Nucleus accumbens (tissue), 56 donors: Measurements from ENCODE around the gene TMED8.
"Not testable (repeated sequence)": the region's sequence is repeated elsewhere in the genome, so short reads cannot be mapped to it uniquely, and the experiment has no call there.

Experiments
- DNase-seq, 56 donors: peaks; one replicate each; lab custom pipeline; 2025; lab: John Stamatoyannopoulos, UW

Gene TMED8

DNA sequence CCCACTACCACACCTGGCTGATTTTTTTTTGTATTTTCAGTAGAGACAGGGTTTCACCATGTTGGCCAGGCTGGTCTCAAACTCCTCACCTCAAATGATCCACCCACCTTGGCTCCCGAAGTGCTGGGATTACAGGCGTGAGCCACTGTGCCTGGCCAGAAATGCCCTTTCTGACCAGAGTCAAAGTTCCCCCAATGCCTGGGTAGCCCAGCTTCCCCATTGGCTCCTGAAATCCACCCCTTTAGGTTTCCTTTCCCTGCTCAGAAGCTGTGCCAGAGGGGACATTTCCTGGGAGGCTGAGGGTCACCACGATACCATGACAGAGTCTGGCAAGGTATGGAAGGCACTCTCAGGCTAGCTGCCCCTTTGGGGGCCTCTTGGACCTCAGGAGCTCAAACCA is 52.6 kb downstream of the TMED8 start:
- no peak for DNase-seq

DNA sequence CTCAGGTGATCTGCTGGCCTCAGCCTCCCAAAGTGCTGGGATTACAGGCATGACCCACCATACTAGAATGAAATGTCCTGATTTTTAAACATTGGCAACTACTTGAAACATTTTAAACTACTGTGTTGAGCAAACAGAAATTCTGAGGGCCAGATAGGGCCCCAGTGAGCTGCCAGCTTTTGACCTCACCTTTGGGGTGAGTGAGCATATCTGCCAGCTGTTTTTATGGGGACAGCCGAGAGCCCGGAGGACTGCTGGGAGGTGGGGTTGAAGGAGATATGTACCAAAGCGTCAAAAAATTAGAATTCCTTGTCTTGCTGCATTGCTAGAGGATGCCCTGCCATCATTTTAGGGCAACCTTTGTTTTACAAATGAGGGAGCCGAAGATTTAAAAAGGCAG is 53.3 kb downstream of the TMED8 start:
- DNase-seq, result no peak

DNA sequence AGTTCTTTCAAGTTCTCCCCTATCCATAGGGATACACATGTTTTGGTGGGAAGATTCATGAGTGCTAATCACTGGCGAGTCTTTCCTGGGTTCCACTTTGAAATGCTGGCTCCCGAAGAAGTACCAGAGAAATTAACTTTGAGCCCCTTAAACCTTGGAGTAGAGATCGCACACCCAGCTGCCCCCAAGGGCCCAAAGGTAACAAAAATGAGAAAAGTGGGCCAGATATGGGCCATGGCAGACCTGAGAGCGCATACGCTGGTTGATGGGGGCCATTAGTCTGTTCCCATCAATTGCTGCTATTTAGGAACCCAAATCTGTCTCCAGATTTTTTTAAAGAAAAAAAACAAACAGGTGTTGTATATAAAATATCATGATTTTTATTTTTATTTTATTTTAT is 53.9 kb downstream of the TMED8 start:
- DNase-seq, result no peak

DNA sequence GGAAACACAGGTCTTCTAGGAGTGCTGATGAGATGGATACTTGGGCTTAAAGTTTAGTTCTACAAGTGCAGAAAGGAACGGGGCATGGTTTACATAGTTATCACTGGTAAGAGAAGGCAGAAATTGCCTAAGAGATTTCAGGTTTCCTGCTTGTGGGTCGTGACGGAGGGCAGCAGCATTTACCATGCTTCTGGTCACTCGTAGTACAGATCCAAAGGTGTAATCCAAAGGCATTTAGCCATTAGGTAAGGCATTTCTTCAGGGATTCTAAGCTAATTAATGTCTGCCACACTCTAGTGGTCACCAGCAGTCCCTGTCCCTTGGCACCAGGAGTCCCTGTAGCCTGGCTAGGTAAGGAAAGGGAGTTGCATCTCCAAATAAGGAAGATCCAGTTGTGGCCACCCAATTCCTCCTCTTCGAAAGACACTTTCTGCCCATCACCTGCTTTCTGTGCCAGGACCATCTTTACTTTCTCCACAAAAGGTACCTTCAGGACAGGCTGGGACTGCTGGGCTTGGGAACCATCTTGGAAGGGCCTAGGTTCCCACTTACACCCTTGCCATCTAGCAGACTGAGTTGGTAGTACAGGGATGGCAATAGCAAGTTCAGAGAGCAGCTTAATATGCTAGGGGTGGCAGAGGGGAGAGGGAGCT is 54.5 kb downstream of the TMED8 start:
- no peak for DNase-seq

DNA sequence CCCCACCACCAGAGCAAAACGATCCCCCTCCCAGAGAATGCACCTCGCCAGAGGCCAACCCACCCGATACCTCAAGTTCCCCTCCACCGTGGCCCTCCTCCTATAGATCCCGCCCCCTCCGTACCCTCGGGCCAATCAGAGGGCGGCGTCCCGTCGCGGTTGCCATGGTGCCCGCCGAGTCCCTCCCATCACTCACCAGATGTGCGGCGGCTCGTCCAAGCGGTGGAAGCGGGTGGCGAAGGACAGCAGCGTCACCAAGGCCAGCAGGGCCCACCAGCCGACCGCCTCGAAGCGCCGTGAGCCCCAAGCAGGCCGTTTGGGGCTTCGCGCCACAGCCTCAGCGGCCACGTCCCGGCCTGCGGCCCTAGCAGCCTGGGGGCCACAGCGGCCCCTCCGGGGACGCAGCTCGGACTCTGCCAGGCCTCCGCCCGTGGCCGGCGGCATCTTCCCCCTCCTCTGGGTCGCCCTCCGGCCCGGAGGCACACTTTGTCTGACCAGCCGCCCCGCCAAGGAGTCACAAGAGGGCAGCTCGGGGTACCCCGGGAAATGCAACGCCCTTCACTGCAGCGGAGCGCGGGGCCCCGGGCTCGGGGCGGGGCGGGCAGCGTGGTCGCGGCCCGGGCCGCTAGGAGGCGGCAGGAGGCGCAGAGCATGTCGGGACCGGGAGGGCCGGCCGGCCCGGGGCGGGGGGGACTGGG is 56.5 kb downstream of the TMED8 start, which contains the start of gene POMT2:
Gene POMT2 (minus strand): TSS at position 646 of the 698 bp plus-strand sequence. CDS start 202 bp downstream, at position 444.
- DNase-seq, result peak; percentile 44 to 96 (median 90)

DNA sequence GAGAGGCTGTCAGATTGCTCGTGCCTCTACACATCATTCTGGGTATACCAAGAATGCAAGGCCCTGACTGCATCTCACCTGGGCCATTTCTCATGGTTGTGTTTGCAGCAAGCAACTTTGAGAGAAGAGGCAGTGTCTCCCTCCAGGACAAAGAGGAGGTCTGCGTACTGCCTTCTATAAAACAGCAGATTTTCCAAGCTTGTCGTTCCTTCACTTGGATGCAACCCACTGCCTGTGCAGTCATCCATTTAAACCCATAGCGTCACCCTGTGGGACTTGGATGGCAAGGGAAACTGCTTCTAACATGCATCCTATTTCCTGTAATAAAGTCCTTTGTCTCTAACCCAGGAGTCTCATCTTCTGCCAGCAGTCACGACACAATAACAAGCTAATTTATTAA is 57.5 kb downstream of the TMED8 start:
- peak in 7 of 56 donors; percentile 7 to 47 (median 26) for DNase-seq

DNA sequence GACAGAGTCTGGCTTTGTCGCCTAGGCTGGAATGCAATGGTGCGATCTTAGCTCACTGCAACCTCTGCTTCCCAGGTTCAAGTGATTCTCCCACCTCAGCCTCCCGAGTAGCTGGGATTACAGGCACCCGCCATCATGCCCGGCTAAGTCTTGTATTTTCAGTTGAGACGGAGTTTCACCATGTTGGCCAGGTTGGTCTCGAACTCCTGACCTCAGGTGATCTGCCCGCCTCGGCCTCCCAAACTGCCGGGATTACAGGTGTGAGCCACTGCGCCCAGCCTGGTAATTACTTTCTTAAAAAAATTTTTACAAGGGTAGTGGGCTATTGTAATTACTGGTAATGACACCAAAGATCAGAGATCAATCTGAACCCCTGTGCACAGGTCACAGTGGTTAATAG is 58.1 kb downstream of the TMED8 start:
- not testable (repeated sequence) for DNase-seq

DNA sequence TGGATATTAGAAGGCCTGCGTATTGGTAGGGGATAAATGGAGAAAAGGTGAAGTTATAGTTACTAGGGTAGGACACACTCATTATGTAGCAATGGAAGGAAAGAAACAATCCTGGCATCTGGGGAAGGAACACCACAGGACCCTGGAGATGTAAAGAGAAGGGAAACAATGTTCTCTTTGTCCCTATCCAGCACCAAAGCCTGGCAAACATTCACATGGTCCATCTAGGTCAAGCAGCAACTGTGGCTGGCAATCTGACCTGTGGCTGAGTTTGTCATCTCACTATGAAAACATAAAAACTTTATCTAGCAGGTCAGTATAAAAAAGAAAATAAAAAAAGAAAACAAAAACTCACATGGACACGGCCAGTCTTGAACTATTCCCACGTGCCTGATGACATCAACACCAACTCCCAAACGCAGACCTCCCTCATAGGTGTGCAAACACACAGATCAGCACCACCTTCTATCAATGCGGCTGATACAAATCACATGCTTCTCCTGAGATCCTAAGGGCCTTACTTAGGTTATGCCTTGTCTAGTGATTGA is 58.8 kb downstream of the TMED8 start:
- peak in 20 of 56 donors; percentile 10 to 72 (median 28) for DNase-seq

DNA sequence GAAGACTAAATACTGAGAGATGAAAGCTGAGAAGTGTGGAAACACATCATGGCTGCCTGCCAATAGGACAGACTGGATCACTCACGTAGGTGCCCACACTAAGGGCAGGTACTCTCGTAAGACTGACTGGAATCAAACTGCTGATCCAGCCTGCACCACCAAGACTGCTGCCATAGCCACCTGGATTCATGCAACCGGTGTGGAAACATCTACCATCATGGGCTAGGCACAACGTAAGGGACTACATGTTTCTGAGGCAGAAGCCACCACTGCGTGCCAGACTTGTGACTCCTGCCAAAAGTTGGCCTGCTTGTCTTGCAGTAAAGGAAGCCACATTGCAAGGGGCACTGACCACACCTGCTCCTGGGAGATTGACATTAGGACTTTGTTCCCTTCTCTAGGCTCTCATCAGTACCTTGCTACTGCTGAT is 60.0 kb downstream of the TMED8 start:
- peak in 2 of 56 donors; percentile 16 to 20 for DNase-seq

DNA sequence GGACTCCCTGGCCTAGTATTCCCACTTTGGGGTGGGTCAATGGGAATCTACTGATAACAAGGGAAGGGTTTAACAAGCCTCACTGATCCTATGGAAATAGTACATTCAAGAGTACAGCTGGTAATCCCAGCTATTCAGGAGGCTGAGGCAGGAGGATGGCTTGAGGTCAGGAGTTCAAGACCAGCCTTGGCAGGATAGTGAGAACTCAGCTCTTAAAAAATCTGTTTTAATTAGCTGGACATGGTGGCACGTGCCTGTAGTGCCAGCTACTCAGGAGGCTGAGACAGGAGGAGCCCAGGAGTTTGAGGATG is 60.7 kb downstream of the TMED8 start:
- no peak for DNase-seq

DNA sequence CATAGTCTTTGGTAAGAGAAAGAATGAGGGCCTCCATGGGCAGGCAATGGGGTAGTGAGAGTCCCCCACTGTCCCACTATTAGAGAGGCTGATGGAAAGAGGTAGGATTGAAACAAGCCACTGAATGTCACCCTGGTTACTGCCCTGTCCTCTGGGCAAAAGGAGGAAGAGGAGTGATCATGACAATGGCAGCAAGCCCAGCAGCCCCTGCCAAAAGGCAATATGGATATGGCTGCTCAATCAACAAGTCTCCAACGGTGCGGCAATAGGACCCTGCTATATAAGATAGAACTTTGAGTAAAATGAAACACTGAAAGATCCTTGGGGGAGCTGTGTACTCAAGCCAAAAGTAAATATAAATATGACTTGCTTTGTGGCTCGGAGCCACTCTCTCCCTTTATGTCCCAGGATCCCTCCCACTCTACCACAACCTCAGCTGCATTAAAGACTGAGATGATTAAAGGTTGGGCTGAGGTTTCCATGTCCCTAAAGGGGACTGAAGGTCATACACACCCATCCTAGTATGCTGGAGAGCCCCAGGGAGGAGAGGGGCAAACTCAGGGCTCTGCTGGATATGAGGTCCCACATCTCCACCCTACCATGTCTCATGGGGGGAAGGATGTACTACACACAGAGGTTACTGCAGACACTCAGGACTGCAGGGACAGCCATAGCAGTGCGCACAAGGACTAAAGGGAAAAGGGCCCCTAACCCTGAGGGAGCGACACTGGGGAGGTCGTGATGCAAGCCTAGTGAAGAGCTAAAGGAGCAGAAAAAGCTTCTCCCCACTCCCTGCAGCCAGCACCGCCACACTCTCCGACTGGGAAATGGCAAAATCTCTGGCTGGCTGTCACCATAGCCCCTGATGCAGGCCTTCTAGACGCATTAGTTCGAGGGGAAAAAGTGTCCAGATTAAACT is 62.1 kb downstream of the TMED8 start:
- DNase-seq, result peak in 11 of 56 donors; percentile 18 to 57 (median 48)

DNA sequence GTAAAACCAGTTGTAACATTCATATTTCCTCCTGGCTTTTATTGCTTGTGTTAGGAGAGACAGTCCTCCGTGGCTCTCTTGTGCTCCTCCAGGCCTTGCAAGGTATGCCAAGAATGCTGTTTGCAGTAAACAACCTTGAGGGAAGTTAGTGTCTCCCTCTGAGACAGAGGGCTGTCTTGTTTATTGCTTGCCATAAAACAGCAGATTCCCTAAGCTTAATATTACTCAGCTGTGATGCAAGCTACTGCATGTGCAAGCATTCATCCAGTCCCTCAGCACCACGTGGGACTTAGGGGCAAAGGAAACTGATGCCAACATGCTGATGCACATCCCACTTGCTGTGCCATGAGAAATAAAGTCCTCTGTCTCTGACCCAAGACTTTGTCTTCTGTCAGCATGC is 62.9 kb downstream of the TMED8 start:
- DNase-seq, result peak in 28 of 56 donors; percentile 12 to 80 (median 40)

DNA sequence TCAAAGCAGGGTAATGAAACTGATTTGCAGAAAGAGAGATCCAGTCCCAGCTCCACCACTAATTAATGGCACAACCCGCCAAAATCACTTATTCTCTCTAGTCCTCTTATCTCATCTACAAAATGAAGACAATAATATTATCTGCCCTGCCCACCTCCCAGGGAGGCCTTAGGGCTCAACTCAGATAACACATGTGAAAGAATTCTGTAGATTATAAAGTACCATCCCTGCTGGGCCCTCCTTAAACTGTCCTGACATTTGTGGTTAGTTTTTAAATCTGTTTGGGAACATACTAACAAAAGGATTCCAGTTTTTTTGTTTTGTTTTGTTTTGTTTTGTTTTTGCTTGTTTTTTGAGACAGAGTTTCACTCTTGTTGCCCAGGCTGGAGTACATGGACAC is 63.5 kb downstream of the TMED8 start:
- no peak for DNase-seq

DNA sequence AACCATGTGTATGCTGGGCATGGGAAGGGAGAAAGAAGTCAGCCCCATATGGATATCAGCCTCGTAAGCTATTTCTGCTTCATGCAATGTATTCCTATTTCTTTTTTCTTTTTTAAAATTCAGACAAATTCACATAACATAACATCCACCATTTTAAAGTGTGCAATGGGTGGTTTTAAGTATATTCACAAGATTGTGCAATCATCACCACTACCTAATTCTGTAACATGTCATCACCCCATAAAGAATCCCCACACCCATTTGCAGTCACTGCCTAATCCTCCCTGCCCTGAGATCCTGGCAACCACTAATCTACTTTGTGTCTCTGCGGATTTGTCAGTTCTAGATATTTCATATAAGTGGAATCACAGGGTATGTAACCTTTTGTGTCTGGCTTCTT is 65.7 kb downstream of the TMED8 start:
- no peak for DNase-seq

DNA sequence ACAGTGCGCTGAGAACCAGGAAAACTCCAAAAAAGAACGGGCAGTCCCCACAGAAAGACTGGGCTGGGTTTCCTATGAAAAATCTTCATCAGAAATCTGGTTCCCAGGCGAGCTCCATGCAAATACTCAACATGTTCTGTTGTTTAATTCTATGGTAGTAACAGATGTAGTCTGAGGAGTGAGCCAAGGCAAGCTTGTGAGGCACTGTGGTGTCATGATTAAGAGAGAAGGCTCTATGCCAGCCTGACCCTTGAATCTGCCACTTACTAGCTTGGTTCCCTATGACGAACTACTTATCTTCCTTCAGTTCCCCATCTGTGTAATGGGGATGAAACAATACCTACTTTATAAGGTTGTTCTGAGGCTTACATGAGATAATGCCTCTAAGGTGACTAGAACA is 66.9 kb downstream of the TMED8 start:
- peak in 1 of 56 donors; percentile 63 for DNase-seq

DNA sequence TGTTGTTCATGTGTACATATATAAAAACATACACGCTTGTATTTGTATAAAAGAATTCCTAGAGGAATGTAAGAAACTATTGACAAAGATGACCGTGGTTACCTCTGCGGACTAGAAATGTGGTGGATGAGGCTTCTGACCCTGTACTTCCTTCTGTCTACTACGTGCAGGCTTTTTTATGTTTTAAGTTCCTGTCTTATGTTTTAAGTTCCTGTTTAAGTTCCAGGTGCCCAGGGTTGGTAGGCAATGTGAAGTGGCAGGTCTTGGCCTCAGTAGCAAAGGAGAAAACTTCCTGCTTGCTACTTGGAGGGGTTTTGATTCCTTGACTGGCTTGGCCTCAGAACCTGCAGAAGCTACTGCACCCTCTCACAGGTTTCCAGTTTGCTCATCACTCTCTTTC is 67.8 kb downstream of the TMED8 start:
- peak in 1 of 56 donors; percentile 5 for DNase-seq

DNA sequence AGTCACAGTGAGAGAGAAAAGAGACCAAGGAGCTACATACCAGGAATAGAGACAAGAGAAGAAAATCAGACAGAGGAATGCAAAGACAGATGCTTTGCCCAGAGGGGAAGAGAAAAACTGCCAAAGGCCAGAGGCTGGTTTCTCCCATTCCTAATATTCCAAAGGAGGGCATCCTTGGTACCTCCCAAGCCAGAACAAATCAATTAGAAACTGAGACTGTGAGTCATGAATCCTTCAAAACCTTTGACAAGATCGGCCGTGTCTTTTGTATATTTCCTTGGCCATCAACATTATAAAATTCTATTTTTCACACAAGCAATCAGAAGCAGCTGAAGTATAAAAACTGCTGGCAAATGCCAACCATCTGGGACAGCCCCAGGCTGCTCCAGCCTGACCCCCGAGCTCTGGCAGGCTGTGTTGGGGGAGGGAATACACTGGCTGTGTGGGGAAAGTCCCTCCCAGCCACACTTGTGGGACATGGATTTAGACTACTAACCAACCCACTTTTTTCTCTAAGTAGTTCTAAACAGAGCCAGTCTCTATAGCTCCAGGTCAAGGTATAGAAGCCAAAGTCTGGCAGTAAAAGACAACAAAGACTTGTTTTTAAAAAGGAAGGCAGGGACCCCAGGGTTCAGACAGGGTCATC is 69.9 kb downstream of the TMED8 start:
- peak in 51 of 56 donors; percentile 16 to 85 (median 63) for DNase-seq

DNA sequence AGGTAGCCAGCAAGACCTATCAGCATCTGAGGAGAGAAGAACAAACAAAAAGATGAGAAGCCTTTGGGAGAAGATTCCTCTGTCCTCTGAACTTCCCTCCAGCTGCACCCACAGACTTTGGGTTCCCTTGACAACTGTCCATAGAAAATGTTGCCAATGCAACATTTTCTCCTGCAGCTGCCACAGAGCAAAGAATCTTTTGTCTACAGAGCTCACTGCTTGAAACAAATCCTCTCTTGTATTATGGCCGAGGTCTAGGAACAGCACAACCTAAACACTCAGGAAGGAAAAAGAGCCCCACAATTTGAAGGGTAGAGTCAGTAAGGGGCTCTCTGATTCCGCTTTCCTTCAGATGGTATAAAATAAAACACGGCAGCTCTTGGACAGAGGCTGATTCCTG is 70.5 kb downstream of the TMED8 start:
- peak in 45 of 56 donors; percentile 15 to 84 (median 60) for DNase-seq

DNA sequence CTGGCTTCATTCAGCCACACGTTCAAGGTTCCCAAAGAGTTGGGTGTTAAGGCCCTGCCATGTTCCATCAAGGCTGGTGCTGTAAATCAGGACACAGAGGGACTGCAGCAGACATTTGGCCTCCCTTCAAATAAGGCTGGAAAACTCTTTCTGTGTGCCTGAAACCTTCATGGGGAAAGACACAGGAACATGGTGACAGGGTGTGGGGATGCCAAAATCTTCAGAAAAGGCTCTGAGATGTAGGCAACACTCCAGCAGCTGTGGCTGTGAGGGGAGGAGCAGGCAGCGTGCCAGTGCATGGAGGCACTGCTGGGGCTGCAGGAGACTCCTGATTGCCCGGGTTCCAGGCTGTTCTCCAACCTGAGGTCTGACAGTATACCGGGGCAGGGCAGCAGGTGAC is 71.2 kb downstream of the TMED8 start:
- peak in 43 of 56 donors; percentile 15 to 70 (median 48) for DNase-seq
